ENCODE measurements around the gene ZNF580.

Gene ZNF580

DNA sequence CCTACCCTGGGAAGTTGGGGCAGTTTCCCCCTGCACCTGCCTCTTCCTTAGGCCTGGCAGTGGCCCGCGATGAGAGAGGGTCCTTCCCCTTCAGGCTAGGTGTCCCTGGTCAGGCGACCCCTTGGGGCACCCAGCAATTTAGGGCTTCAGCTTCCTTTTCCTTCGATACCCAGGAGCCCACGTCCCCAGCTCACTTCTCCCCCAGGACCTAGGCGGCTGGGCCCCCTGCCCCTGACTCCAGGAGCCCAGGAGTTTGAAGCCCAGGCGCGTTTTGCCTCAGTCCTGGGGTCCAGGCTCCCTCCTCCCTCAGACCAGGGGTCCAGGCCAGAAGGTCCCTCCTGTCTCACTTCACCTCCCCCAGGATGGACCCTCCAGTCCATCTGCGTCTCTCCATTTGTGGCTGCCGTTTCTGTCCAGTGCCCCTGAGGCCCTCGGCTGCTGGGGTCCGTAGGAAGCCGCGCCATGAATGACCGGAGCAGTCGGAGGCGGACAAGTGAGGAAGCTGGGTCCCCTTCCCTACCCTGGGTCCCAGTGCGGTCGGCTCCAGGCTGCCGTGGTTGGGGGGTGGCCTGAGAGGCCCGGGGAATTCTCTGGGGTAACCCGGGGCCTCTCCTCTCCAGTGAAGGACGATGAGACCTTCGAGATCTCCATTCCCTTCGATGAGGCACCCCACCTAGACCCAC is 7.9 kb downstream of the ZNF580 start:
- DNase-seq, result no peak

DNA sequence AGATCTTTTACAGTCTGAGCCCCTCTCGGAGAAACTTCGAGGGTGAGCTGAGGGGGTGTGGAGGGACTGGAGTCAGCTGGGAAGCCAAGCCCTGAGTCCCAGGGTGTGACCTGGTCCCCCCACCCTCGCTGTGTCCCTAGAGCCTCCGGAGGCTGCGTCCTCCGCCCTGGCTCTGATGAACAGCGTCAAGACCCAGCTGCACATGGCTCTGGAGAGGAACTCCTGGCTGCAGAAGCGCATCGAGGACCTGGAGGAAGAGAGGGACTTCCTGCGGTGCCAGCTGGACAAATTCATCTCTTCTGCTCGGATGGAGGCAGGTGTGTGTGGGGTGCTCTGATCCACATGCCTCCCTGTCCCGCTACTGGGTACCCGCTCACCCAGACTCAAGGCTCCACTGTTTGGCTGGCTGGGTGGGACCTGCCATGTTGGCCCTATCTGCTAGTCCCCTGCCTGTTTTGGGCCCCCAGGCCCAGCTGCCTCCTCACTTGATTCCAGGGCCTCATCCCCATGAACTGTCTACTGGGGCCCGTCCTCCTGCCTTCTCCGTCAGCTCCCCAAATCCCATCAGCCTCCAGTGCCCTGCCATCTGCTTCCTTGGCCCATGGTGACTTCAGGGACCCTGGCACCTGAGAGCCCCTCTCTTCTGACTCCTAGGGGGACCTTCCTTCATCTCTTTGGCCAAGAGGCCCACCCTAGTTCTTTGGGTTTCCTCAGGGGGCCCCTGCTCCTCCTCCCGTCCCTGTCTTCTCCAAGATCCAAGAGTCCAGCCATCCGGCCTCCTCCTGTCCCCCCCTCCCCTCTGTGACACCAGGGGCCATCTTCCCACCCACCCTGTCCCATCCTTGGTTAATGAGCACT is 8.7 kb downstream of the ZNF580 start:
- no peak for DNase-seq

DNA sequence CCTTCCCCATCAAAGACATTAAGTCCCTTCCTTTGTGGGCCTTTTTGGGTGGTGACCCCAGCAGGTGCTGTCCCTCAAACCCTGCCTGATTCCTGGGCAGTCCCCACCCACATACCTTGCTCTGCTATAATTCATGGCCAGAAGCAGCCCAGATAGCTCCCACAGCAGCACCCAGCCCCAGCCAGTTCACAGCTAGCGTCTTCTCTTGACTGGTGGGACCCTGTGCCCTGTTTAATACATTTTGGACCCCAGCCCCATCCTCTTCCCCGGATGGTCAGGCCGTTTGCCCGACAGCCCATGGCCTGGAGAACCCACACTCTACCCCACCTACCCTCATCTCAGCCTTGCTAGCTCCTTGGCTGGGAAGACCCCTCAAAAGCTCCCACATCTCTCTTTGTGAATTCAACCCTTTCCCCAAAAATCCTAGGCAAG is 9.3 kb downstream of the ZNF580 start:
- DNase-seq, result no peak

DNA sequence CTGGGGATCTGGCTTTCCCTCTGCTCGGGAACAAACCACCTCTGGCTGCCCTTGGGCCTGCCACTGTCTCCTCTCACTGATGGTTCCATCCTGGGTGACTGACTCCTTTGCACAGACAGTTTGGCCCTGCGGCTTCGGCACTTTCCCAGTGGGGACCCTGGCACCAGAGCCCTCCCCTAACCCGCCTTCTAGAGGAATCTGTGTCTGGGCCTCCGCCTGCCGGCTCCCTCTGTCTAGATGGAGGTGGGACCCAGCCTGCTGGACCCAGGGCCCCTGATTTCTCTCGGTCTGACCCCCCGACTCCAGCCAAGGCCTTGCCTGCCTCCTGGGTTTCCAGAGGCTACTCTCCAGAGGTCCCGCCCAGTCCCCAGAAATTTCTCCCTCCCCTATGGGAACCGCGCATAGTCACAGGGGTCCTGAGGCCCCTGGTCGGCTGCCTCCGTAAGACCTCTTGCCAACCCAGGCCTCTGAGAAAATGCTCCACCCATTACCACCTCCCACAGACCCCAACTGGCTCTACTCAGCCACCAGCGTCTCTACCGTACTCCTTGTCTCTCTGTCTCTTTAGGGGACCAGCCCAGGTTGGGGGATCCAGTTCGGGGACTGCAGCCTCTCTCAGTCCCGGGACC is 9.9 kb downstream of the ZNF580 start:
- DNase-seq, result no peak

DNA sequence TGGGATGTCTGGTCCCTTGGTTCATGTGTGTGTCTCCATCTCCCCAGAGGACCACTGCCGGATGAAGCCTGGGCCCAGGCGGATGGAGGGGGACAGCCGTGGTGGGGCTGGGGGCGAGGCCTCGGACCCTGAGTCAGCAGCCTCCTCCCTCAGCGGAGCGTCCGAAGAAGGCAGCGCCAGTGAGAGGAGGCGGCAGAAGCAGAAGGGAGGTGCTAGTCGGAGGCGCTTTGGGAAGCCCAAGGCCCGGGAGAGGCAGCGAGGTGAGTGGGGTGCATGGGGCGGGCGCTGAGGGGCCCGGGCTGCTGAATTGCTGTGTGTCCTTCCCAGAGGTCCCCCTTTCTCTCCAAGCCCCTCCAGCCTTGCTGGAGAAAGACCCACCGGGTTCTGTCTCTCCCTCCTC is 10.4 kb downstream of the ZNF580 start:
- DNase-seq, result no peak

DNA sequence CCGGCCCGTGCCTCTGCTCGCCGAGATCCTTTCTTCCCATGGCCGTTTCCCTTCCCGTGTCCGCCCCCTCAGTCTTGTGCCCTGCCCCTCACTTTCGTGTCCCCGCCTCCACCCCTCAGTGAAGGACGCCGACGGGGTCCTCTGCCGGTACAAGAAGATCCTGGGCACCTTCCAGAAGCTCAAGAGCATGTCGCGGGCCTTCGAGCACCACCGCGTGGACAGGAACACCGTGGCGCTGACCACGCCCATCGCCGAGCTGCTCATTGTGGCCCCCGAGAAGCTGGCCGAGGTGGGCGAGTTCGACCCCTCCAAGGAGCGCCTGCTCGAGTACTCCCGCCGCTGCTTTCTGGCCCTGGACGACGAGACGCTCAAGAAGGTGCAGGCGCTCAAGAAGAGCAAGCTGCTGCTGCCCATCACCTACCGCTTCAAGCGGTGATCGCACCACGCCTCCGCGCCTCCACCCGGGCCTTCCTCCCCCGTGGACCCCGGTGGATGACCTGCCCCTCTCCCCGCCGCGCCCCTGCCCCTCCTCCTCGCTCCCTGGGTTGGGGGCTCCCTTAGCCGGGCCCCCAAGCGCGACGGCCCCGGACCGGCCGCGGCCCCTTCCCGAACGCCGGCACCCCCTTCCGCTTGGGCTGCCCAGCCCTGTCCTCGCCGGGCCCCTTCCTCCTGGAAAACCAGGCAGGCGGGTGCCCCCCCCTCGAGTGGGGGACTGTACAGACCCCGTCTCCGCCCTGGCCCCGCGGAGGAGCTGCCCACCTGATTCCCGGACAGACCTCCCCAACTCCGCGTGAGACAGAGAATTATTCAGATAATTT is 11.7 kb downstream of the ZNF580 start:
- peak; percentile 75 for DNase-seq

DNA sequence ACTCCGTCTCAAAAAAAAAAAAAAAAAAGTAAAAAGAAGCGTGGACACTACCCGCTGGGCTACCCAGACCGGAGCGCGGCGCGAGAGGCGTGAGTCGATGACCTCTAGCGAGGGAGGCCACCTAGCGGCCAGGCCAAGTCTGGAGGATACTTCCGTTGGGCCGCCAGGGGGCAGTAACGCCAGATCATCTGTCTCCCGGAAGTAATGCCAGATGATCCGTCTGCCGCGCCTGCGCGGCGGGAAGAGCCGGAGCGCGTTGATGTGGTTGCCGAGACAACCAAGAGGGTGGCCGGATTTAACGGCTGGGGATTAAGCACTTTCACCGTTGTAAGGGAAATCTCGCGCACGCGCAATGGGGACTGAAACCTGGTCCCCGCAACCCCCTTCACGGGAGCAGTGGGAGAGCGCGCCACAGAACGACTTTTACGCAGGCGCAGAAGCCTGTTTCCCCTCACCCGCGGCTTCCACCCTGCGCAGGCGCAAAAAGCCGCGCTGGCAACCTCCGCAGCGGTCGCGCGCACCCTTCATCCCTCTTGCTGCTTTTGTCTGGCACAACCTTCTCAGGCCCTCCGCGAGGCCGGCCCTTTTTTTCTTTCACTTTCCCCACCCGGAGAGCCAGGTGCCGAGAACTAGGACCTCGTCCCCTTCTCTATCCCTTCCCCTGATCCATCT is 13.0 kb downstream of the ZNF580 start:
- peak; percentile 99 for DNase-seq

DNA sequence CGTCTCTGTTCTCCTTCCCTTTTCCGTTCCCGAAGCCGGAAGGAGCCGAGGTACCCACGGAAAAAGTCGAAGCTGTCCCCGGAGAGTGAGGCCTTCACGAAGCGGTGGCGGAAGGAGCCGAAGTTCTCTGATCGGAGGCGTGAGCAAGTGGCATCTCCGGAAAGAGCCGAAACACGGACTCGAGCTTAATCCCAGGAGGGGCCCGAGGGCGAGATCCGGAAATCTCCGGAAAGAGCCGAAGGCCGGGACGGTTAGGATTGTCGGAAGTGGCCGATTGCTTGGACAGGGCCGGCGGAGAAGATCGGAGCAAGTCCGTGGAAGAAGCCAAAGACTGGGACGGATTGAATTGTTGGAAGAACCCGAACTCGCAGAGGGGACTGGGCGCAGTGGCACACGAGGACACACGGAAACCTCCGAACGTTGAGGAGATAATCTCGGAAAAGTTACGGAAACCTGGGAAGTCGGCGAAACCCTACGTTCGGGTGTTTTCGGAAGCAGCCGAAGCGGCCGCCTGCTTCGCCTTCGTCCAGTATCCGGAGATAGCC is 13.6 kb downstream of the ZNF580 start:
- peak; percentile 100 for DNase-seq

DNA sequence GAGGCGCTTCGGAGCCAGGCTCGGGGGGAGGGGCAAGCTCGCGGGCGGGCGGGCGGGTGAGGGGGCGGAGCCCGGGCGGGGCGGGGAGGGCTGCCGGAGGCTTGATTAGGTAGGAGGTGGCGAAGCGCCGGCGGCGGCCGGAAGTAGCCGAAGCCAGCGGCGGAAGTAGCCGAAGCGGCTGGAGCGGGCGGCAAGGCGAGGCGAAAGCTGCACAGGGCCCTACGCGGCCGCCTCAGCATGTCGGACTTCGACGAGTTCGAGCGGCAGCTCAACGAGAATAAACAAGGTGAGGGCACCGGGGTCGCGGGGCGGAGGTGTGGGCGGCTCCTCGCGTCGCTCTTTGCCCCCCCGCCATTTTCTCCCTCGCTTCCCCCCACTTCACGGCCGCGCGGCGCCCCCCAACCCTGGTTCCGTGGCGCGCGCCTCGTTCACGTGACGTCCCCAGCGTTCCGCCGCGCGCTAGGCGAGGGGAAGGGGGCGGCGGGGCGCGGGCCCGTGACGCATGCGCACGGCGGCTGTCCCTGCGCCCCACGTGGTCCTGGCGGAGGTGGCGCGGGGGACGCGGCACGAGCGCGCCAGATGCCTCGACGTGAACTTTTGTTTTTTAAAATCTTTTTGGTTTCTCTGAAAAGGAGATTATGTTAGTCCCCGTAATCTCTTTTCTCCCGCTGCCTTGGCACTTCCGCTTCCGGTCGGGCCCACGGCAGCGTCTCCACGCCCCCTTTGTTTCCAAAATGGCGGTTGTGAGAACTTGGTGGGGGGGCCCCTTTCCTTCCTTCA is 14.3 kb downstream of the ZNF580 start, which contains the start of gene U2AF2:
TSS of gene U2AF2 (plus strand) at position 168 of the 780 bp plus-strand sequence. CDS start at position 238, 70 bp downstream.
- DNase-seq, result peak; percentile 98

DNA sequence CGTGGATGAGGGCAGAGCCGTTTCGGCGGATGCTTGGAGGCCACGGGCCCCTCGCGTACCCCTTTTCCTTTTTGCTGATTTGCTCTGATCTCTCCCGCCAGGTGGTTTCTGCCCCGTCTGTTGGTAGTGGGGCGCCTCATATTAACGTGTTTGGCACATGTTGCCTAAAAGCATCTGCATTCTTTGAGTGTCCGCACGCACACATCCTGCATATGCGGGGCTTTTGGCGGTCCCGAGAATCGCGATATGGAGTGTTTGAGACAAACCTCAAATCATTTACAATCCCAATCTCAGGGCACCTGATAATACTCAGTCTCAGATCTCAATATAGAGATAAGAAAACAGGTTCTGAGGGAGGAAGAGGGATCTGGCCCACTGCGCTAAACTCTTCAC is 14.8 kb downstream of the ZNF580 start:
- DNase-seq, result no peak

DNA sequence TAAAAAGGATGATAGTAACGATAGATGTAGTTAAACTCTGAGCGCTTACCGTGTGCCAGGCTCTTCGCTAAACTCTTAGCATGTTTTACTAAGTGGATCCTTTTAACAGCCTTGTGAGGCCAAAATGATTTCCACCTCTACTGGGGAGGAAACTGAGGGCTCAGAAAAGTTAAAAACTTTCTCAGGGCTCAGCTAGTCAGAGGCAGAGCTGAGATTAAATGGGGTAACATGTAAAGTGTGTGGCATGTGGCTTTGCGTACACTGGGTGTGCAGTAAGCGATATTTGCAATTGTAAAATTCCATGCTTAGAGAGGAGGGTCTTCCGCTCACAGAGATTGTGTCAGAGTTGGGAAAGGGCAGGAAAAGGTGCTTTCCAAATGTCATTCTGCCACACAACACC is 15.8 kb downstream of the ZNF580 start:
- DNase-seq, result no peak

DNA sequence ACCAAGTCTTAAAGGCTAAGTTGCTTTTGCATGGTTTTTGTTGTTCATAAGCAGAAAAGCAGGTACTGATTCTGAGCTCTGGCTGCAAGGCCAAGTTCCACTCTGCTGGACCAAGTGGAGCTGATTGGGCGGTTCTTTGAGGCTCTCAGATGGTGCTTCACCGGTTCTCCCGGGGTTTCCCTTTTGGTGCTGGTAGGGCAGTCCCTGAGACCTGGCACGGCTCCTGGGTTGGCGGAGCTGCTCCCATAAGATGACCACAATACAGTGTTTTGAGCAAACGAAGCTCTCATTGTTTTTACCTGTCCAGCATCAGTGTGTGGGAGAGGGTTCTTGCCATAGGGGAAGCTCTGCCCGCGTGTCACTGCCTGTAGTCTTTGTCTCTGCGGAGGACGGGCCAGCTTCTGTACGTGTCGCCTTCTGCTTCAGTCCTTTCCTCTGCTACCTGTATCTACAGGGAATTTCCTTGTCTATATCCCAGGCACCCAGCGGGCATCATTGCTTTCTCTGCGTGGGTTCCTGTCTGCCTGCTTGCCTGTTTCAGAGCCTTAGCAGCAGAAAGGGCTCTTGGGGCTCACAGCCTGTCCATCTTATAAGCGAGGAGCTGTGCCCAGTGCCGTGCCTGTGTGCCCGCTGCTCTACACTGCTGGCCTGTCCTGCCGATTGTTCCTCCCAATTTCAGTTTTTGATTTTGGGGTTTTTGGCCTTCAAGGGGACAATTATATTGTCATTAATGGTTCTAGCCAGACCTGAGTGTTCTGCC is 16.4 kb downstream of the ZNF580 start:
- no peak for DNase-seq

DNA sequence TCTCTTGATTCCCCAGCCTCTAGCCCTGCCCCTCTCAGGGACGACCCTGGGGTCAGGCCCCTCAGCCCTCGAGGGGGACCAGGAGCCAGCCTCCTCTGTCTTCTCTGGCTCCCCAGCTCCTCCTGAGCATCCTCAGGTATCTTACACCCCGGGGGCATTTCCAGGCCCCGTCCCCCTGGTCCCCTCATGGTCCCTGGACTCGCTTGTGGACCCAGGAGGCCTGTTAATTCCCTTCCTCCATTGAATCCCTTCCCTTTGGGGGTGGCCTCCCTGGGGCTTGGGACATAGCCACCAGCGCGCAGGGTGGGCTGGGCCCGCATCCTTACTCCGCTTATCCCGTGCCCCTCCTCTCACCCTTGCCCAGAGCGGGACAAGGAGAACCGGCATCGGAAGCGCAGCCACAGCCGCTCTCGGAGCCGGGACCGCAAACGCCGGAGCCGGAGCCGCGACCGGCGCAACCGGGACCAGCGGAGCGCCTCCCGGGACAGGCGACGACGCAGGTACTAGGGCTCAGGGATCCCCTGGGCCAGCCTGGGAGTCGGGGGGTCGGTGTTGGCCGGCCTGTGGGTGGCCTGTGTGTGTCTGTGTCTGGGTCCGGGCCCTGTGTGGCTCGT is 18.2 kb downstream of the ZNF580 start:
- DNase-seq, result no peak

DNA sequence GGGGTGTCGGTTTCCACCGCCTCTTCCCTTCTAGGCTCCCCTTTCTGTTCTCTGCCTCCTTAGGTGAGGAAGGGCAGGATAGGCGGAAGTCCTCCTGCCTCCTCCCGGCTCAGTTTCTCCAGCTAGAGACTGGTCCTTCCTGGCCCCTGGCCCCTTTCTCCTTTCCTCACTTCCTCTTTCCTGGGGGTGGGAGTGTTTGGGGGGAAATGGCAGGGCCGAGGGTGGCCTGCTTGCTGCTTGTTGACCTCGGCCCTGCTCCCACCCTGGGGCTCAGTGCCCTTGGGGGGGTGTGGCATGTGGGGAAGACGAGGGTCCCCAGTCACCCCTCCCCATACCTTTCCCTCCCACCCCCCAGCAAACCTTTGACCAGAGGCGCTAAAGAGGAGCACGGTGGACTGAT is 19.0 kb downstream of the ZNF580 start:
- DNase-seq, result no peak

DNA sequence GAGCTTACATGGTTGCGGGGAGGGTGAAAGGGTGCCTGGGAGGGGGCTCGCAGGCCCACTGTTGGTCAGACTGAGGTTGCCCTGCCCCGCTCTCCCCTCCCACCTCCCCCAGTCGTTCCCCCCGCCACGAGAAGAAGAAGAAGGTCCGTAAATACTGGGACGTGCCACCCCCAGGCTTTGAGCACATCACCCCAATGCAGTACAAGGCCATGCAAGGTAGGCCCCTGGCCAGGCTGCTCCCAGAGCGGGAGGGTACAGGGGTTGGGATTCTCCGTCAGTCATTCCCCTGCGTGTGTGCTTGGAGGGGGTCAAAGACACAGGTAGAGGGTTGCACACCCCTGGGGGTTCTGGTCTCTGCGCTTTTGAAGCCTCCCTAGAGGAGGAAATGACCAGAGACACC is 19.6 kb downstream of the ZNF580 start:
- no peak for DNase-seq

DNA sequence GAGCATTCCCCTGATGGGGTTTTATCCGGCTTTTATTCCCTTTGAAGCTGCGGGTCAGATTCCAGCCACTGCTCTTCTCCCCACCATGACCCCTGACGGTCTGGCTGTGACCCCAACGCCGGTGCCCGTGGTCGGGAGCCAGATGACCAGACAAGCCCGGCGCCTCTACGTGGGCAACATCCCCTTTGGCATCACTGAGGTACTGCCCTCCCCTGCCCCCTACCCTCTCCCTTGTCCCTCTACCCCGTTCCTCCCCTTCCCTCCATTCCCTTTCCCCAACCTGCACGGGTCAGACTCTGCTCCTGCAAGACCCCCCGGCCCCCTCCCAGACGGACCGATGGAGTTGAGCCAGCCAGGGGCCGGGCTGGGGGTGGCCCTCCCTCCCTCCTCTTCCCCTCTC is 20.2 kb downstream of the ZNF580 start:
- DNase-seq, result no peak

DNA sequence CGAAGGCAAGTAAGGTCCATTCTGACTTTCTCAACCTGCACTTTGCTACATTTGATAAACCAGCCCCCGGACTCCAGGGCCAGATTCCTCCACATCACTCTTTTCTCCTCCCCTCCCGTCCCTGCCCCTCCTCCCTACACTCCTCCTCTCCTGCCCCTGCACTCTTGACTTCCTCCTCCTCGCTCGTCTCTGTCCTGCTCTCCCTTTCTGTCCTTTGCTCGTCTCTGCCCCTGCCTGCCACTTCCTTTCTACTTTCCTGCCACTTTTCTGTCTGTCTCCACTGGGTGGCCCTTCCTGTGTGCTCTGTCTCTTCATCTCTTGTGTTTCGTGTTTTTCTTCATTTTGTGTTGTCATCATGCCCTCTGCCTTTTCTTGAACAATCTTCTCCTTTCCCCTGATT is 21.0 kb downstream of the ZNF580 start:
- no peak for DNase-seq

DNA sequence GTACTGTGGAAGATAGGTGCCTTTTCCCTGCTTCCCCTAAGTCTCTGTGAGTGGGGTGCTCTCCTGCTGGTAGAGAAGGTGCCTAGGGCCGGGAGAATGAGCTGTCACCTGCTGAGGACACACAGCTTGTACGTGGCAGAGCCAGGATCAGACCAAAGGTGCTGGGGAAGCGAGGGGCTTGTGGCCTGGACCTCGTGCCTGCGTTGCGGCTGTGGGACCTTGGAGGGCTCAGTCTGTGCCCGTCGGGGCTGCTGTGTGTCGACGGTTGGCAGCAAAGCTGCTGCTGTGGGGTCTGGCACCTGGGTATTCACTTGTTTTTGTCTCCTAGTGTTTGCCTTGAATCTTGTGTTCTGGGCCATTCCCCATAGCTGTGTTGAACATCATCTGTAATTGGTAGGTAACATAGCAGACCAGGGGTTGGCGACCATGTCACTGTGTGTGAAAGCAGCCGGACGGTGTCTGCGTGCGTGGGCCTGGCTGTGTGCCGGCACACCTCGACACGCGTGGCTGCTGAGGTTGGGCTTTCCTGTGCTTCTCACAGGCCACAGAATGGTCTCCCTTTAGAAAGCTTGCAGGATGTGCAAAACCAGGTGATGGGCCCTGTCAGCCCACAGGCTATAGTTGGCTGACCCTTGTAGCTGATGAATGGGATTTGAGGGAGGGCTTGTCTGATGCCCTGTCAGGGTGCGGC is 23.2 kb downstream of the ZNF580 start:
- no peak for DNase-seq

DNA sequence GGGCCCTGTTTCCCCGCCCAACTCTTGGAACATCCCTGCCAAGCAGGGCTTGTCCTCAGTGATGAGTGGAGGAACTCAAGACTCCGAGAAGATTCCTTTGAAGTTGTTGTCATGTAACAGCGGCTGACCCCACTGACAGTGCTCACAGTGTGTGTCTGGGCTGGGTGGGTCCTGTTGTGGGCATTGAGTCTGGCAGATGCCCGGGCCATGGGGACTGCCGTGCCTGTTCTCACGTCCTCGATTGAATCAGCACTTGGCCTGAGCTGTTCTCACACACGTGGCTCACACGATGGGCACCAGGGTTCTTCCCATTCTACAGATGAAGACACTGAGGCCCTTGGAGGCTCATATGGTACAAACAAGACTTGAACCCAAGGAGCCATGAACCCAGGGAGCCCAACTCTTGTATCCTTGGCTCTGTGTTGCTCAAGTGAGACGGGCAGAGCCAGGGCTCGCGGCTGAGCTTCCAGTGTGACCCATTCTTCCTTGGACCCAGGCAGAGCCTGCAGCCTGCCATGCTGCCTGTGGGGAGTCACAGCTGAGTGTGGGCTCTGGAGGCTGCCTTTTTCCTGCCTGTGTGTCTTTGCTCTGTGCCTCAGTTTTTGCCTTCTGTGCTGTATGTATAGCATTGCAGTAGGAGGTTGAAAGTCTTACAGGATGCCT is 25.7 kb downstream of the ZNF580 start:
- DNase-seq, result no peak

Measured in islet precursor cell (in vitro differentiated cells).